ENCODE measurements around the gene SLC13A4. TPM values are rescaled to one million over a fixed set of nuclear protein-coding genes. Genes with fewer than 3 reads are reported as not detected.
"Not testable (repeated sequence)": the region's sequence is repeated elsewhere in the genome, so short reads cannot be mapped to it uniquely, and the experiment has no call there.

SLC13A4 gene
- total RNA-seq, 1 donor from 2014 or later: not detected

DNA sequence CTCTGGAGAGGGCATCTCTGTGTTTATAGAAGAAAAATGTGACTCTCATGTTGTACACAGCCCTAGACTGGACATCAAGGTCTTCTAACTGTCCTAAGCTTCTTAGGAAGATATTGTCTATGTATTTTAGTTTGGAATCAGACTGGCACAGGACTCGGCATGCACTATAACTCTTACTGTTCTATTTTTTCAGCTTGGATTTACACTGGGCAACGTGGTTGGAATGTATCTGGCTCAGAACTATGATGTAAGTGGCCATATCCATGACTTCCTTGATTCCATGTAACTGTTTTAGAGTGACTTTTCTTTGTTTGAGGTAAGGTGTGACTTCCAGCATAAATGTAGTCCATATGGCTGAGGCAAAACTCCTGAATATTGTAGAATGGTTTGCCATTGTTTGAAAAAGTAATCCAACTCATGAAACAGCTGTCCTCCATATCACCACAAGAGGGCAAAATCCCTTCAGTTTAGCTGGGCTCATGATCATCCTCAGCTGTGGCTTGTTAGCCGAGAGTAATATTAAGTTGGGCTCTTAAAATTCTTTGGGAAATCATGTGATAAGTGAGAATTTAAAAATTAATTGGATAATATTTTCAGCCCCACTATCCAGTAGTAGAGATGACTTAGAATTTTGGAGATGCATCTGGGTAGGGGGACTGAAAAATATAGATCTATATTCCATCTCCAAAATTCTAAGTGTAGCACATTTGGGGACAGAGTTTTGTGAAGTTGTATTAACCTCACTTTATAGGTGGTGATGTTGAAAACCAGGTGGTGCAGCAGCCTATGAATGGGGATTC lies 55.2 kb downstream of the SLC13A4 start:
- TF ChIP-seq, protein P1, sequence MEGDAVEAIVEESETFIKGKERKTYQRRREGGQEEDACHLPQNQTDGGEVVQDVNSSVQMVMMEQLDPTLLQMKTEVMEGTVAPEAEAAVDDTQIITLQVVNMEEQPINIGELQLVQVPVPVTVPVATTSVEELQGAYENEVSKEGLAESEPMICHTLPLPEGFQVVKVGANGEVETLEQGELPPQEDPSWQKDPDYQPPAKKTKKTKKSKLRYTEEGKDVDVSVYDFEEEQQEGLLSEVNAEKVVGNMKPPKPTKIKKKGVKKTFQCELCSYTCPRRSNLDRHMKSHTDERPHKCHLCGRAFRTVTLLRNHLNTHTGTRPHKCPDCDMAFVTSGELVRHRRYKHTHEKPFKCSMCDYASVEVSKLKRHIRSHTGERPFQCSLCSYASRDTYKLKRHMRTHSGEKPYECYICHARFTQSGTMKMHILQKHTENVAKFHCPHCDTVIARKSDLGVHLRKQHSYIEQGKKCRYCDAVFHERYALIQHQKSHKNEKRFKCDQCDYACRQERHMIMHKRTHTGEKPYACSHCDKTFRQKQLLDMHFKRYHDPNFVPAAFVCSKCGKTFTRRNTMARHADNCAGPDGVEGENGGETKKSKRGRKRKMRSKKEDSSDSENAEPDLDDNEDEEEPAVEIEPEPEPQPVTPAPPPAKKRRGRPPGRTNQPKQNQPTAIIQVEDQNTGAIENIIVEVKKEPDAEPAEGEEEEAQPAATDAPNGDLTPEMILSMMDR (IDR thresholded peaks at IDR 0.05): peak; percentile 95
- Mint-ChIP-seq H3K36me3 (ENCODE audit: low read depth) (peaks cover 8% of the 10 kb centered on the region), H3K27ac (ENCODE audit: unreplicated experiment) (no peak overlapping the region), H3K4me1 (ENCODE audit: low read depth) (peaks cover 43% of the 10 kb centered on the region), H3K9me3 (ENCODE audit: low read depth) (no peaks in the 10 kb centered on the region), H3K27me3 (ENCODE audit: low read depth) (no peaks in the 10 kb centered on the region), H3K4me3 (ENCODE audit: unreplicated experiment) (no peak overlapping the region)
- DNase-seq (ENCODE audit: low spot score): no peak

DNA sequence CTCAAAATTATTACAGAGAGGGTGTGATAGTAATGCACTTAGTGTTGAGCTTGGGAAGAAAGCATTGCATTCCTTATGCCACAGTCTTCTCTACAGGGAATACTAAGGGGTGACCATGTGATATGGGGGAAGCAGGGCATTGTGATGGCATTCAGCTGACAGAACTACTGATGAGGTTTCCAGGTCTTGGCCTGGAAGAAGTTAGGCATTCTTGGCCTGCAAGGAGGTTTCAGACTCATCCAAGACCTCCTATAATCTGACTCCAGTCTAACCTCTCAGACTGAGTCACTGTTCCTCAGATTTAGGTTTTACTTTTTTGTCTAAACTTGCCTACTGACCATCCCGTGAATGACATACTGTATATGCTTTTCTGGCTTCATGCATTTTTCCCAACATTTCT lies 57.8 kb downstream of the SLC13A4 start:
- no peaks in the 10 kb centered on the region for H3K27me3 Mint-ChIP-seq (ENCODE audit: low read depth)
- DNase-seq (ENCODE audit: low spot score): no peak
- peaks cover 53% of the 10 kb centered on the region for H3K4me1 Mint-ChIP-seq (ENCODE audit: low read depth)
- H3K36me3 Mint-ChIP-seq (ENCODE audit: low read depth): peaks cover 6% of the 10 kb centered on the region
- TF ChIP-seq, protein P1 (IDR thresholded peaks at IDR 0.05): no peak
- H3K4me3 Mint-ChIP-seq (ENCODE audit: unreplicated experiment): no peak overlapping the region
- H3K9me3 Mint-ChIP-seq (ENCODE audit: low read depth): no peaks in the 10 kb centered on the region
- H3K27ac Mint-ChIP-seq (ENCODE audit: unreplicated experiment): peak overlapping the region; percentile 62

DNA sequence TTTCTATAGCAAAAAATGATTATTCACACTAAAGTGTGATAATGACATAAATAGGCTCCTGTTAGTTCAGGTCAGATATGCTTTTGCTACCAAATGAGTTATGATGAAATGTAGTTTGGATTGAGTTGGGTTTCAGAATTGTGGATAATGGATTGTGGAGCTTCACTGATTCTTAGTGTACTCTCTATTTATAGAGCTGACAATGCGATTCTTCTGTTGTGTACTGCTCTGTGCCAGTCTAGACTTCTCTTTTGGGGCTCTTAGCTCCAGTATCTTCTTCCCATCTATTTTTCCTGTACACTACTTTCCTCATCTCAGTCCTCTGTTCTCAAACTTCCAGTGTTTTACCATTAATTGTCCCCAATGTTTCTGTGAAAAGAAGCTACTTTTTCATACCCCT lies 58.2 kb downstream of the SLC13A4 start:
- Mint-ChIP-seq H3K9me3 (ENCODE audit: low read depth) (no peaks in the 10 kb centered on the region), H3K36me3 (ENCODE audit: low read depth) (peaks cover 6% of the 10 kb centered on the region), H3K4me3 (ENCODE audit: unreplicated experiment) (no peak overlapping the region), H3K27ac (ENCODE audit: unreplicated experiment) (peak overlapping the region; percentile 62), H3K27me3 (ENCODE audit: low read depth) (no peaks in the 10 kb centered on the region), H3K4me1 (ENCODE audit: low read depth) (peaks cover 57% of the 10 kb centered on the region)
- DNase-seq (ENCODE audit: low spot score): no peak
- TF ChIP-seq, protein P1 (IDR thresholded peaks at IDR 0.05): no peak

DNA sequence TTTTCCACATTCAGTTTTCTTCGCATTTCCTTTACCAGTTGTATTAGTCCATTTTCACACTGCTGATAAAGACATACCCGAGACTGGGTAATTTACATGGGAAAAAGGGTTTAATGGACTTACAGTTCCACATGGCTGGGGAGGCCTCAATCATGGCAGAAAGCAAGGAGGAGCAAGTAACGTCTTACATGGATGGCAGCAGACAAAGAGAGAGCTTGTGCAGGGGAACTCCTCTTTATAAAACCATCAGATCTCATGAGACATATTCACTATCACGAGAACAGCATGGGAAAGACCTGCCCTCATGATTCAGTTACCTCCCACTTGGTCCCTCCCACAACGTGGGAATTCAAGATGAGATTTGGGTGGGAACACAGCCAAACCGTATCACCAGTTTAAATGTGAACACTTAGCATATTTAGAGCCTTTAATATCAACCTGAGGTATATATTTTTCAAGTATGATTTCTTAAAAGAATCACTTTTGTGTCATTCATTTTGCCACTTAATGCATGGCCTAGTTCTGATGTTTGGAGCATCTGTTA lies 59.1 kb downstream of the SLC13A4 start:
- not testable (repeated sequence) for H3K4me3 Mint-ChIP-seq (ENCODE audit: unreplicated experiment); DNase-seq (ENCODE audit: low spot score); H3K36me3 Mint-ChIP-seq (ENCODE audit: low read depth); H3K9me3 Mint-ChIP-seq (ENCODE audit: low read depth); H3K27me3 Mint-ChIP-seq (ENCODE audit: low read depth)
- H3K27ac Mint-ChIP-seq (ENCODE audit: unreplicated experiment): peak overlapping the region; percentile 43
- peaks cover 65% of the 10 kb centered on the region for H3K4me1 Mint-ChIP-seq (ENCODE audit: low read depth)

DNA sequence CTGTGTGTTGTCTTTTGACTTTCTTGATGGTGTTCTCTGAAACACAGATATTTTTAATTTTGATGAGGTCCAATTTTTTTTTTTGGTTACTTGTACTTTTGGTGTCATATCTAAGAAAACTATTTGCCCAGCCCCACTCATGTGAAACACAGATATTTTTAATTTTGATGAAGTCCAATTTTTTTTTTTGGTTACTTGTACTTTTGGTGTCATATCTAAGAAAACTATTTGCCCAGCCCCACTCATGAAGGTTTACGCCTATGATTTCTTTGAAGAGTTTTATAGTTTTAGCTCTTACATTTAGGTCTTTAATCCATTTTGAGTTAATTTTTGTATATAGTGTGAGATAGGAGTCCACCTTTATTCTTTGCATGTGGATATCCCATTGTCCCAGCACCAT lies 60.4 kb downstream of the SLC13A4 start:
- not testable (repeated sequence) for H3K9me3 Mint-ChIP-seq (ENCODE audit: low read depth); H3K36me3 Mint-ChIP-seq (ENCODE audit: low read depth); H3K27me3 Mint-ChIP-seq (ENCODE audit: low read depth); H3K4me3 Mint-ChIP-seq (ENCODE audit: unreplicated experiment); DNase-seq (ENCODE audit: low spot score); H3K27ac Mint-ChIP-seq (ENCODE audit: unreplicated experiment)
- H3K4me1 Mint-ChIP-seq (ENCODE audit: low read depth): peaks cover 59% of the 10 kb centered on the region

DNA sequence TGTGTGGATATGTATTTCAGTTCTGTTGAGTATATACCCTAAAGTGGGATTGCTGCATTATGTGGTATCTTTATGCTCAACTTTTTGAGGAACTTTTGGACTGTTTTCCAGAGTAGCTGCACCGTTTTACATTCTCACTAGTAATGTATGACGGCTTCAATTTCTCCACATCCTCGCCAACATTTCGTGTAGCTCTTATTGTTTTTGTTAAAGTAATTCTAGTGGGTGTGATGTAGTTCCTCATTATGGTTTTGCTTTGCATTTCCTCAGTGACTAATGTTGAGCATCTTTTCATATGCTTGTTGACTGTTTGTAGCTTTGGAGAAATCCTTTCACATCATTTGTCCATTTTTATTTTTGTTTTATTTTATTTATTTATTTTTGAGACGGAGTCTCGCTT lies 61.1 kb downstream of the SLC13A4 start:
- peaks cover 4% of the 10 kb centered on the region for H3K36me3 Mint-ChIP-seq (ENCODE audit: low read depth)
- H3K4me1 Mint-ChIP-seq (ENCODE audit: low read depth): peaks cover 60% of the 10 kb centered on the region
- H3K27ac Mint-ChIP-seq (ENCODE audit: unreplicated experiment): no peak overlapping the region
- H3K4me3 Mint-ChIP-seq (ENCODE audit: unreplicated experiment): no peak overlapping the region
- no peaks in the 10 kb centered on the region for H3K27me3 Mint-ChIP-seq (ENCODE audit: low read depth)
- no peaks in the 10 kb centered on the region for H3K9me3 Mint-ChIP-seq (ENCODE audit: low read depth)
- TF ChIP-seq, protein P1 (IDR thresholded peaks at IDR 0.05): no peak
- no peak for DNase-seq (ENCODE audit: low spot score)

Measured in chondrocyte (in vitro differentiated cells).